D721Med (cell line): ENCODE data around the gene EIF4G3.
"Not testable (repeated sequence)": the region's sequence is repeated elsewhere in the genome, so short reads cannot be mapped to it uniquely, and the experiment has no call there.

ENCODE experiments used
- DNase-seq: peaks from one replicate; pipeline ENCODE4 v3.0.0; 2011; ENCODE audit warnings: low spot score; ENCODE audit not compliant: insufficient read length
- FAIRE-seq: peaks from 2 replicates; lab custom pipeline; 2011; peaks lifted over from hg19 to GRCh38; lab: Jason Lieb, UNC
- CTCF ChIP-seq: IDR thresholded peaks from 2 replicates; pipeline ENCODE4 v1.5.1; 2012; ENCODE audit warnings: mild to moderate bottlenecking, control low read depth; ENCODE audit not compliant: insufficient read depth; ENCODE audit errors: missing control alignments

The EIF4G3 gene

DNA sequence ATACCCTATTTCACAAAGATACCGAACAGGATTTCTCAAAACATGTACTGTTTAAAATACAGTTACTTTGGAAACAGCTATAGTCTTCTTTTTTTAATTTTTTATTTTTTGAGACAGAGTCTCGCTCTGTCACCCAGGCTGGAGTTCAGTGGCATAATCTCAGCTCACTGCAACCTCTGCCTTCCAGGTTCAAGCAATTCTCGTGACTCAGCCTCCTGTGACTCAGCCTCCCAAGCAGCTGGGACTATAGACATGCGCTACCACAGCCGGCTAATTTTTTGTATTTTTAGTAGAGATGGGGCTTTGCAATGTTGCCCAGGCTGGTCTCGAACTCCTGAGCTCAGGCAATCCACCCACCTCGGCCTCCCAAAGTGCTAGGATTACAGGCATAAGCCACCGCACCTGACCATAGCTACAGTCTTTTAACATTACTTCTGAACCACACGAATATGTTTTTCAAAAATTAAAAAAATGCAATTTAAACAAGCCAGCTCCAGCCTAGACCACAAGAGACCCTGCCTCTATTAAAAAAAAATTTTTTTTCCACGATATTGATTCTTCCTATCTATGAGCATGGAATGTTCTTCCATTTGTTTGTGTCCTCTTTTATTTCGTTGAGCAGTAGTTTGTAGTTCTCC is 85.5 kb downstream of the EIF4G3 start:
- not testable (repeated sequence) for FAIRE-seq, DNase-seq

DNA sequence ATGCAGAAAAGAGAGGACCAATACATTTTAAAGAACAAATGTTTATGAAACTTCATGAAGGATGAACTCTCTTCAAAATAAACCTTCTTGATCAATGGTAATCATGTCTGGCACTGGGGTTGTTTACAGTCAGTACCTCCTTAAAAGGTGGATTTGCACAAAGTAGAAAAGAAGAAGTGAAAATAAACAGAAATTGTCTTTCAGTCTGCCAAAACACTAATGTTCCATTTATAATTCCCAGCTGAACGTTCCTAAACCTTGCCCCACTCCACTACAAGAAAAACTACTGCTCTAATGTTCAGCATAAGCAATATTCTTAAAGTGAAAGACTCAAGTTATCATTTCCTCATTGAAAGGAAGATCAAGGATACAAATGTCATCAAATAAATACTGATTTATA is 86.2 kb downstream of the EIF4G3 start:
- DNase-seq (no peak), FAIRE-seq (no peak)
- no peak for TF ChIP-seq CTCF

GRCh38 chr1:21089731-21090130 is 87.0 kb downstream of the EIF4G3 start:
- FAIRE-seq (no peak), DNase-seq (no peak)
- TF ChIP-seq CTCF: no peak

GRCh38 chr1:21089299-21089698 is 87.4 kb downstream of the EIF4G3 start:
- DNase-seq: no peak
- TF ChIP-seq CTCF: no peak
- no peak for FAIRE-seq

- DNase-seq (no peak), FAIRE-seq (no peak)
- no peak for TF ChIP-seq CTCF
Observed at GRCh38 chr1:21084111-21084810, 92.4 kb downstream of the EIF4G3 start.

GRCh38 chr1:21082073-21082472 is 94.6 kb downstream of the EIF4G3 start:
- TF ChIP-seq CTCF: no peak
- no peak for DNase-seq
- FAIRE-seq: no peak

GRCh38 chr1:21077085-21077484 is 99.6 kb downstream of the EIF4G3 start:
- TF ChIP-seq CTCF: no peak

GRCh38 chr1:21072721-21073120 is 104.0 kb downstream of the EIF4G3 start:
- no peak for FAIRE-seq
- peak; percentile 15 for TF ChIP-seq CTCF
- no peak for DNase-seq

More at GRCh38 chr1:21077085-21077484, 99.6 kb downstream of the EIF4G3 start:
- DNase-seq: no peak
- no peak for FAIRE-seq
